Calu3 (cell line): ENCODE measurements around the gene NXF1. TPM values are rescaled to one million over a fixed set of nuclear protein-coding genes. Genes with fewer than 3 reads are reported as not detected.
"Not testable (repeated sequence)": the region's sequence is repeated elsewhere in the genome, so short reads cannot be mapped to it uniquely, and the experiment has no call there.

Experiments
- BruUV-seq: library from RNA; stranded (reverse); fragments of 400-500 nt; replicated peaks from 2 replicates; lab custom pipeline; 2021; lab: Mats Ljungman, UMichigan
- CTCF ChIA-PET: fragments of 300-600 bp; sonication (Branson Sonifier 250); formaldehyde crosslinking; loops from one replicate; lab custom pipeline; 2022; ENCODE audit warnings: antibody characterized with exemption; lab: Charles Lee
- DNase-seq: peaks from one replicate; pipeline ENCODE4 v3.0.0; 2022
- H3K27ac Mint-ChIP-seq: one replicate; pipeline ENCODE4 v1.8.0; 2022; ENCODE audit warnings: mixed read lengths; ENCODE audit not compliant: unreplicated experiment
- H3K27me3 Mint-ChIP-seq: one replicate; pipeline ENCODE4 v1.8.0; 2022; ENCODE audit warnings: mixed read lengths; ENCODE audit not compliant: unreplicated experiment
- H3K36me3 Mint-ChIP-seq: one replicate; pipeline ENCODE4 v1.8.0; 2022; ENCODE audit warnings: mild to moderate bottlenecking, moderate library complexity, mixed read lengths; ENCODE audit not compliant: insufficient read depth, unreplicated experiment
- H3K4me1 Mint-ChIP-seq: one replicate; pipeline ENCODE4 v1.8.0; 2022; ENCODE audit warnings: mild to moderate bottlenecking, low read depth, mixed read lengths; ENCODE audit not compliant: unreplicated experiment
- H3K4me3 Mint-ChIP-seq: one replicate; pipeline ENCODE4 v1.8.0; 2022; ENCODE audit warnings: mild to moderate bottlenecking, low read depth, moderate library complexity, mixed read lengths; ENCODE audit not compliant: unreplicated experiment
- H3K9me3 Mint-ChIP-seq: one replicate; pipeline ENCODE4 v1.8.0; 2022; ENCODE audit warnings: low read depth, mixed read lengths; ENCODE audit not compliant: unreplicated experiment
- intact Hi-C: fragments of 100-400 bp; cut with micrococcal nuclease; formaldehyde crosslinking; loops from one replicate; pipeline ENCODE4 v1.10.0; 2022; ENCODE audit not compliant: unreplicated experiment
- total RNA-seq: library from RNA; stranded (reverse); gene quantifications from 2 replicates; pipeline ENCODE4 v1.2.3, GENCODE V29; 2022
- TF ChIP-seq, protein P1 (sequence below): fragments of 200-600 bp; IDR thresholded peaks from one replicate; pipeline ENCODE4 v1.8.0; 2022; ENCODE audit warnings: antibody characterized with exemption; ENCODE audit not compliant: unreplicated experiment

Gene NXF1
- total RNA-seq, 1 experiment from 2014 or later = 51.6 TPM

DNA sequence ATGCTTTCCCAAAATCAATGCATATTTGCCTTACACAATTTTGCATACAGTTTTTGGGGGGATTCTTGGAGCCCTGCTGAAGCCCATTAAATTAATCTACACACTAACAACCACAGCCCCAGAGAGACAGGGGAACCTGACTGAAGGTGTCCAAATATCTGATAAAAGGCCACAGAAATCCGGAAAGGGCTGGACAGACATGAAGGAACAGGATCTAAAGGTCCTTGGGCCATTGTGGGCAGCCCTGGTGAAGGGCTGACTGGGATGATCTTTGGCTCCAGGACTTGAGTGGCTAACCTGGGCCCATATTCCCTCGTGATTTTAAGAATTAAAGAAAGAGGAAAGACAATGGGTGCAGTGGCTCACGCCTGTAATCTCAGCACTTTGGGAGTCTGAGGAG is 40.9 kb upstream of the NXF1 start:
- H3K9me3 Mint-ChIP-seq = no peaks in the 10 kb centered on the region
- DNase-seq = no peak
- intact Hi-C loops = no loop called here
- H3K27me3 Mint-ChIP-seq = no peaks in the 10 kb centered on the region
- H3K4me3 Mint-ChIP-seq = no peak overlapping the region
- H3K36me3 Mint-ChIP-seq = peaks cover 14% of the 10 kb centered on the region
- TF ChIP-seq, protein P1, sequence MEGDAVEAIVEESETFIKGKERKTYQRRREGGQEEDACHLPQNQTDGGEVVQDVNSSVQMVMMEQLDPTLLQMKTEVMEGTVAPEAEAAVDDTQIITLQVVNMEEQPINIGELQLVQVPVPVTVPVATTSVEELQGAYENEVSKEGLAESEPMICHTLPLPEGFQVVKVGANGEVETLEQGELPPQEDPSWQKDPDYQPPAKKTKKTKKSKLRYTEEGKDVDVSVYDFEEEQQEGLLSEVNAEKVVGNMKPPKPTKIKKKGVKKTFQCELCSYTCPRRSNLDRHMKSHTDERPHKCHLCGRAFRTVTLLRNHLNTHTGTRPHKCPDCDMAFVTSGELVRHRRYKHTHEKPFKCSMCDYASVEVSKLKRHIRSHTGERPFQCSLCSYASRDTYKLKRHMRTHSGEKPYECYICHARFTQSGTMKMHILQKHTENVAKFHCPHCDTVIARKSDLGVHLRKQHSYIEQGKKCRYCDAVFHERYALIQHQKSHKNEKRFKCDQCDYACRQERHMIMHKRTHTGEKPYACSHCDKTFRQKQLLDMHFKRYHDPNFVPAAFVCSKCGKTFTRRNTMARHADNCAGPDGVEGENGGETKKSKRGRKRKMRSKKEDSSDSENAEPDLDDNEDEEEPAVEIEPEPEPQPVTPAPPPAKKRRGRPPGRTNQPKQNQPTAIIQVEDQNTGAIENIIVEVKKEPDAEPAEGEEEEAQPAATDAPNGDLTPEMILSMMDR = no peak
- CTCF ChIA-PET = interaction anchor here (0.5 to 0.6 kb wide), 2 partner anchors 11 to 78 kb away, joined by 3 to 4 read pairs; no protein-coding TSS in a partner anchor
- no TSS peak for BruUV-seq
- H3K27ac Mint-ChIP-seq = no peak overlapping the region
- no peaks in the 10 kb centered on the region for H3K4me1 Mint-ChIP-seq

DNA sequence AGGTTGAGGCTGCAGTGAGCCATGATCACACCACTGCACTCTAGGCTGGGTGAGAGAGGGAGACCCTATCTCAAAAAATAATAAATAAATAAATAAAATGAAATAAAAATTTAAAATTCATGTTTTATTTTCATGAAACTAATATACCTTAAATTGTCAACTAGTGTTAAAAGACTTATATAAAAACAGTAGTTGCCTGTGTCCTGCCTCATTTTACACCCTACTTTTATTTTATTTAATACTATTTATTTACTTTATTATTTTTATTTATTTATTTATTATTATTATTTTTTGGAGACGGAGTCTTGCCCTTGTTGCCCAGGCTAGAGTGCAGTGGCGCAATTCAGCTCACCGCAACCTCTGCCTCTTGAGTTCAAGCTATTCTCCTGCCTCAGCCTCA is 38.9 kb upstream of the NXF1 start:
- Mint-ChIP-seq H3K27ac (no peak overlapping the region), H3K4me1 (peaks cover 4% of the 10 kb centered on the region), H3K9me3 (no peaks in the 10 kb centered on the region), H3K36me3 (no peaks in the 10 kb centered on the region), H3K4me3 (no peak overlapping the region), H3K27me3 (no peaks in the 10 kb centered on the region)
- TF ChIP-seq, protein P1 = no peak
- CTCF ChIA-PET = no interaction called here
- no peak for DNase-seq
- BruUV-seq = no TSS peak
- intact Hi-C loops = no loop called here

DNA sequence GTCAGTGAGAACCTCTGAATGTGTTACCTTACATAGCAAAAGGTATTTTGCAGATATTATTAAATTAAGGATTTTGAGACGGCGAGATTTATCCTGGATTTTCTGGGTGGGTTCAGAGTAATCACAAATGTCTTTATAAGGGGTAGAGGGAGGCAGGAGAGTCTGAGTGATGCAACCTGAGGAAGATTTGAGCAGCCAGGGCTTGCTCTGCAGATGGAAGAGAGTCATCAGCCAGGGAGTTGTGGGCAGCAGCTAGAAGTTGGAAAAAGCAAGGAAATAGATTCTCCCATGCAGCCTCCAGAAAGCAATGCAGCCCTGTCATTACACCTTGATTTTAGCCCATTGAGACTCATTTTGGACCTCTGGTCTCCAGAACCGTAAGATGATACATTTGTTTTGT is 38.2 kb upstream of the NXF1 start:
- H3K27ac Mint-ChIP-seq = no peak overlapping the region
- no peak overlapping the region for H3K4me3 Mint-ChIP-seq
- no peaks in the 10 kb centered on the region for H3K27me3 Mint-ChIP-seq
- no peaks in the 10 kb centered on the region for H3K36me3 Mint-ChIP-seq
- DNase-seq = no peak
- H3K4me1 Mint-ChIP-seq = peaks cover 5% of the 10 kb centered on the region
- CTCF ChIA-PET = no interaction called here
- no peaks in the 10 kb centered on the region for H3K9me3 Mint-ChIP-seq
- BruUV-seq = no TSS peak
- intact Hi-C loops = no loop called here
- TF ChIP-seq, protein P1 = no peak

DNA sequence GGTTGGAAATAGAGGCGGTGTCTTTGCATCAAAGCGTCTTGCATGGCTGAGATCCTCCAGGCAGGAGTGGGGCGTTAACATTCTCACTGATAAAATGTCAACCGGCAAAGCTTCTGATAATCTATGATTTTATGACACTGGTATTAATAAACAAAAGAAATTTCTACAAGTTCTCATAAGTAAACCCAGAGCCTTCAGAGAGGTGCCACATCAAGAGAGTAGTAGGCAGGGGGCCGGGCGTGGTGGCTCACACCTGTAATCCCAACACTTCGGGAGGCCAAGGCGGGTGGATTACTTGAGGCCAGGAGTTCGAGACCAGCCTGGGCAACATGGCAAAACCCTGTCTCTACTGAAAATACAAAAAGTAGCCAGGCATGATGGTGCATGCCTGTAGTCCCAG is 37.7 kb upstream of the NXF1 start:
- H3K27ac Mint-ChIP-seq, BruUV-seq, H3K4me3 Mint-ChIP-seq, H3K36me3 Mint-ChIP-seq, H3K27me3 Mint-ChIP-seq, intact Hi-C loops, DNase-seq, H3K4me1 Mint-ChIP-seq, H3K9me3 Mint-ChIP-seq: not testable (repeated sequence)
- CTCF ChIA-PET = interaction anchor here (0.7 kb wide), 1 partner anchor 780 kb away, joined by 3 read pairs; no protein-coding TSS in a partner anchor

DNA sequence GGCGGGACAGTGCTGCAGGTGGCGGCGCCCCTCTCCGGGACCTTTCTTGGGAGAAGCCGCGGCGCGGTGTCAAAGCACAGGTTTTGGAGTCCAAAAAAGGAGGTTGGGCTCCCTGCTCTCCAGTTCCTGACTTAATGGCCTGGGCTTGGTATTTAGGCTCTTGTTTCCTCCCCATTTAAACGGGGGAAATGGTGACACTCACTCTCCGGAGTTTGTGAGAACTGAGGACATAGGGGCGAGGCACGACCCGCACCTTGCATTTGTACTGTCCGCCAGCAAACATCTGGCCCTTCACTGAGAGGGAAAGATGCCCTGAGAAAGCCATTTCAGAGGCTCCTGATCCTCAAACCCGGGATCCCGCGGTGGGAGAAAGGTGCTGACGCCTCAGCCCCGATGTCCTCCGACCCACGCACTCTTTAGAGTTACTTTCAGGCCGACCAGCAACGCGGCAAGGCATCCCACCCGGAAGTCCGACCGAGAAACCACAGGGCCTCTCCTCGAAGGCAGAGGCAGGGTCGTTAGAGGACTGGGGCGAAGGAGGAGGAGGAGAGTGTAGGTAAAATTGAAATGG is 37.0 kb upstream of the NXF1 start:
- no peaks in the 10 kb centered on the region for H3K27me3 Mint-ChIP-seq
- no peaks in the 10 kb centered on the region for H3K9me3 Mint-ChIP-seq
- peaks cover 12% of the 10 kb centered on the region for H3K4me1 Mint-ChIP-seq
- intact Hi-C loops = no loop called here
- TF ChIP-seq, protein P1 = no peak
- H3K36me3 Mint-ChIP-seq = peaks cover 7% of the 10 kb centered on the region
- TSS peak; percentile 79 for BruUV-seq
- CTCF ChIA-PET = interaction anchor here (0.6 to 1.4 kb wide), 2 partner anchors 40 to 59 kb away, joined by 3 to 4 read pairs; no protein-coding TSS in a partner anchor
- no peak overlapping the region for H3K4me3 Mint-ChIP-seq
- DNase-seq = no peak
- H3K27ac Mint-ChIP-seq = no peak overlapping the region
